ENCODE data around the gene ULK4.

DNA sequence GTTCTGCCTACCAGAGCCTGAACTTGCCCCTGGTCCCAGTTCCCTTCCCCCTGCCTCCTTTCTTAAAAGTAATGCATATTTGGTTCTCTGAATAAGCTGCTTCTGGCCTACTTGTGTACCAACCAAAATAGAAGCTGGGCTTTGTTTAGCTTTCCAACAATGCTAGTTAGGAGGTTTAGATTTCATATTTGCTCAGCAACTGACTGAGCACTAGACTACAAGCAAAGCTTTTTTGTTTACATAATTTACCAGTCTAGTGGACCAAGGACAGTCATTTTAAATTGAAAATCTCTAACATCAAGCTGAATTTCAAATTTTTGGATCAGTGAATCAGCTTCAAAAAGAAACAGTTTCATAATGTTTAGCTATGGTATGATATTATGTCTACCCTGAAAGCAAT is 331.2 kb downstream of the ULK4 start:
- TF ChIP-seq, protein P1, sequence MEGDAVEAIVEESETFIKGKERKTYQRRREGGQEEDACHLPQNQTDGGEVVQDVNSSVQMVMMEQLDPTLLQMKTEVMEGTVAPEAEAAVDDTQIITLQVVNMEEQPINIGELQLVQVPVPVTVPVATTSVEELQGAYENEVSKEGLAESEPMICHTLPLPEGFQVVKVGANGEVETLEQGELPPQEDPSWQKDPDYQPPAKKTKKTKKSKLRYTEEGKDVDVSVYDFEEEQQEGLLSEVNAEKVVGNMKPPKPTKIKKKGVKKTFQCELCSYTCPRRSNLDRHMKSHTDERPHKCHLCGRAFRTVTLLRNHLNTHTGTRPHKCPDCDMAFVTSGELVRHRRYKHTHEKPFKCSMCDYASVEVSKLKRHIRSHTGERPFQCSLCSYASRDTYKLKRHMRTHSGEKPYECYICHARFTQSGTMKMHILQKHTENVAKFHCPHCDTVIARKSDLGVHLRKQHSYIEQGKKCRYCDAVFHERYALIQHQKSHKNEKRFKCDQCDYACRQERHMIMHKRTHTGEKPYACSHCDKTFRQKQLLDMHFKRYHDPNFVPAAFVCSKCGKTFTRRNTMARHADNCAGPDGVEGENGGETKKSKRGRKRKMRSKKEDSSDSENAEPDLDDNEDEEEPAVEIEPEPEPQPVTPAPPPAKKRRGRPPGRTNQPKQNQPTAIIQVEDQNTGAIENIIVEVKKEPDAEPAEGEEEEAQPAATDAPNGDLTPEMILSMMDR (IDR thresholded peaks at IDR 0.05) = no peak
- no peak for TF ChIP-seq POLR2A (IDR thresholded peaks at IDR 0.05)

All from lower leg skin (tissue), 3 donors.